Gastroesophageal sphincter (tissue), 4 donors: ENCODE results near the gene ARHGAP26. TPM values are rescaled to one million over a fixed set of nuclear protein-coding genes. Genes with fewer than 3 reads are reported as not detected.

Source experiments
- ATAC-seq: fragments of 150-250 bp; one replicate; pipeline ENCODE4 v1.9.1; 2016; ENCODE audit warnings: mild to moderate bottlenecking, moderate library complexity
- H3K27ac ChIP-seq, 4 donors: fragments of 200-600 bp; sonication (generic) in 3 of 4; 1 replicate in 3 of 4; 2 replicates in 1 of 4; pipeline ENCODE4 v1.5.1; 2016 to 2019
- H3K27me3 ChIP-seq: fragments of 200-600 bp; sonication (generic); one replicate; pipeline ENCODE4 v1.5.1; 2019
- H3K36me3 ChIP-seq, 2 donors: fragments of 200-600 bp; sonication (generic); one replicate each; pipeline ENCODE4 v1.5.1; 2019; ENCODE audit warnings: control low read depth in 1 of 2
- H3K4me1 ChIP-seq, 3 donors: fragments of 200-600 bp; sonication (generic); 1 replicate in 2 of 3; 2 replicates in 1 of 3; pipeline ENCODE4 v1.5.1; 2016 to 2019; ENCODE audit warnings: control low read depth in 2 of 3
- H3K4me3 ChIP-seq, 2 donors: fragments of 200-600 bp; sonication (generic); one replicate each; pipeline ENCODE4 v1.5.1; 2019; ENCODE audit warnings: mild to moderate bottlenecking in 1 of 2, moderate library complexity in 1 of 2
- H3K9me3 ChIP-seq, 3 donors: fragments of 200-600 bp; sonication (generic); one replicate each; pipeline ENCODE4 v1.5.1; 2017 to 2019; ENCODE audit warnings: control low read depth in 2 of 3
- CTCF ChIP-seq, 4 experiments: fragments of 200-600 bp in 2 of 4; fragments of 450-650 bp in 2 of 4; sonication (generic) in 1 of 4; IDR thresholded peaks; one replicate each; pipeline ENCODE4 v1.5.1; 2017 to 2019; ENCODE audit warnings: antibody characterized with exemption in 4 of 4, mild to moderate bottlenecking in 2 of 4, moderate library complexity in 2 of 4
- EP300 ChIP-seq: sonication (generic); formaldehyde crosslinking; IDR thresholded peaks from one replicate; pipeline ENCODE4 v1.6.1; 2017; ENCODE audit warnings: antibody characterized with exemption, mild to moderate bottlenecking
- POLR2A ChIP-seq, 2 donors: fragments of 450-650 bp; IDR thresholded peaks; one replicate each; pipeline ENCODE4 v1.6.1; 2017; ENCODE audit warnings: antibody characterized with exemption in 2 of 2, mild to moderate bottlenecking in 2 of 2, moderate library complexity in 1 of 2
- POLR2AphosphoS5 ChIP-seq: sonication (generic); formaldehyde crosslinking; IDR thresholded peaks from one replicate; pipeline ENCODE4 v1.6.1; 2017; ENCODE audit warnings: antibody characterized with exemption
- WGBS, 2 donors: methylation state at CpG; one replicate each; pipeline ENCODE4 v1.1.5; 2018; ENCODE audit warnings: low coverage in 1 of 2; 5-methylcytosine and 5-hydroxymethylcytosine counted together
- total RNA-seq, 4 donors: library from RNA; depleted of rRNA; stranded (reverse); fragments of >200 nt; gene quantifications; one replicate each; pipeline ENCODE4 v1.1.0, GENCODE V29; 2016

The ARHGAP26 gene
- total RNA-seq, 4 donors from 2014 or later, result 15.2 to 41.7 (median 31.7) TPM

DNA sequence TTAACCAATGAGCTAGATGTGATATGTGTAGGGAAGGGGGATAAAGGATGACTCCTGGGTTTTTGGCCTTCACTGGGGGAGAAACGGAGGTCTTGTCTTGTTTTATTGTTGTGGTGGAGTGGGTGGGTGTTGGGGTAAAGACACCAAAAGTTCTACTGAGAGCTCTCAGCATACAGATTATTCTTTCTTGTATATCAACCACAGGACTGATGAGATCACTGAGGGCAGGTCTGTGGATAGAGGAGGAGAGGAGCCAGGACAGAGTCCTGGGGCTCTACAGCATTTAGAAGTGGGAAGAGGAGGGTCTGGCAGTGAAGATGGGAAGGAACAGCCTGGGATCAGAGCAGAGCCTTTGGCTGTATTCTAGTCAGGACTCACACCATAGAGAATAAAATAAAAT, 310.8 kb downstream of the ARHGAP26 start:
- no peak for ATAC-seq
- no peaks in the 10 kb centered on the region for H3K9me3 ChIP-seq
- no peaks in the 10 kb centered on the region for H3K36me3 ChIP-seq
- H3K27me3 ChIP-seq, result no peaks in the 10 kb centered on the region
- TF ChIP-seq EP300, result no peak
- no peak for TF ChIP-seq CTCF (IDR thresholded peaks at IDR 0.05)
- no peak for TF ChIP-seq POLR2A (IDR thresholded peaks at IDR 0.05)
- TF ChIP-seq POLR2AphosphoS5, result no peak
- H3K4me1 ChIP-seq, result peaks cover 0 to 11% (median 0%) of the 10 kb centered on the region in 3 donors
- 100% methylated on average over 1 of the region's 1 CpG for WGBS, 2 donors
- H3K4me3 ChIP-seq, result no peak overlapping the region
- no peak overlapping the region for H3K27ac ChIP-seq

DNA sequence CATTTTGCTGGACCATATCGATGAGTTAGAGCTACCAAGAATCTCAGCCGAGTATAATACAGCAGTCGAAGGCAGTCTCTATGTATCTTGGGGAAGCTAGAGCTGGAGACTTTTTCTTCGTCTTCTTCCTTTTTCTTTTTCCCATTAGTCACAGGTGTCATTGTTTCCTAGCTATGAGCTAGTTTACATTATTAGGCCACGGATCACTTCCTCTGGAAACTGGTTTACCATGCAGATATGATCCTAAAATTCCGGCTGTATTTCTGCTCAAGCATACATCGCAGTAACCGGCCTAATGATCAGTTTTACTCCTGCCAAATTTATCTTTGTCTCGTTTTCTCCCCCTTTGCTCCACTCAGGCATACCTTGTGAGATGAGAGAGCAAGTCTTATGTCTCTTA, 312.8 kb downstream of the ARHGAP26 start:
- Histone ChIP-seq H3K9me3 (no peaks in the 10 kb centered on the region), H3K4me1 (peaks cover 0 to 13% (median 0%) of the 10 kb centered on the region in 3 donors), H3K27ac (no peak overlapping the region), H3K4me3 (no peak overlapping the region), H3K36me3 (no peaks in the 10 kb centered on the region), H3K27me3 (no peaks in the 10 kb centered on the region)
- TF ChIP-seq EP300, result no peak
- TF ChIP-seq POLR2AphosphoS5, result no peak
- no peak for TF ChIP-seq CTCF (IDR thresholded peaks at IDR 0.05)
- no peak for TF ChIP-seq POLR2A (IDR thresholded peaks at IDR 0.05)
- ATAC-seq, result no peak
- WGBS, 2 donors, result 68% methylated on average over 9 of the region's 9 CpGs

- no peak for ATAC-seq
- Histone ChIP-seq H3K4me3 (no peak overlapping the region), H3K27me3 (no peaks in the 10 kb centered on the region), H3K36me3 (peaks cover 0 to 3% of the 10 kb centered on the region in 2 donors), H3K27ac (no peak overlapping the region), H3K4me1 (peaks cover 0 to 13% (median 0%) of the 10 kb centered on the region in 3 donors), H3K9me3 (no peaks in the 10 kb centered on the region)
- 64 to 88% methylated on average over 4 to 6 of the region's 9 CpGs for WGBS, 2 donors
- TF ChIP-seq POLR2A (IDR thresholded peaks at IDR 0.05), result no peak
- TF ChIP-seq CTCF (IDR thresholded peaks at IDR 0.05), result no peak
- no peak for TF ChIP-seq EP300
- TF ChIP-seq POLR2AphosphoS5, result no peak
These were observed 314.2 kb downstream of the ARHGAP26 start for GRCh38 chr5:143084407-143084806.

GRCh38 chr5:143085319-143085917, 315.2 kb downstream of the ARHGAP26 start:
- H3K4me3 ChIP-seq, result no peak overlapping the region
- no peak overlapping the region for H3K27ac ChIP-seq
- peaks cover 0 to 3% of the 10 kb centered on the region in 2 donors for H3K36me3 ChIP-seq
- no peaks in the 10 kb centered on the region for H3K27me3 ChIP-seq
- WGBS, 2 donors, result 90 to 92% methylated on average over 6 of the region's 6 CpGs
- no peaks in the 10 kb centered on the region for H3K9me3 ChIP-seq
- peaks cover 0 to 13% (median 0%) of the 10 kb centered on the region in 3 donors for H3K4me1 ChIP-seq
- TF ChIP-seq POLR2AphosphoS5 (no peak), CTCF (IDR thresholded peaks at IDR 0.05) (no peak), EP300 (no peak), POLR2A (IDR thresholded peaks at IDR 0.05) (no peak)
- ATAC-seq, result no peak

GRCh38 chr5:143086546-143086907, 316.4 kb downstream of the ARHGAP26 start:
- H3K27ac ChIP-seq, result no peak overlapping the region
- peaks cover 0 to 13% (median 0%) of the 10 kb centered on the region in 3 donors for H3K4me1 ChIP-seq
- TF ChIP-seq POLR2A (IDR thresholded peaks at IDR 0.05) (no peak), POLR2AphosphoS5 (no peak)
- H3K36me3 ChIP-seq, result peaks cover 0 to 3% of the 10 kb centered on the region in 2 donors
- no peaks in the 10 kb centered on the region for H3K27me3 ChIP-seq
- H3K4me3 ChIP-seq, result no peak overlapping the region
- no peaks in the 10 kb centered on the region for H3K9me3 ChIP-seq
- 100% methylated on average over 1 of the region's 1 CpG; no CpG with 5 or more reads in 1 of the 2 donors for WGBS, 2 donors
- no peak for ATAC-seq
